Kidney (tissue), 14 donors: ENCODE results near the gene ATG12. TPM values are rescaled to one million over a fixed set of nuclear protein-coding genes. Genes with fewer than 3 reads are reported as not detected.

Experiments
- DNase-seq, 5 donors: peaks; one replicate each; pipeline ENCODE4 v3.0.0-alpha.2; 2013 to 2020
- FAIRE-seq: peaks from 2 replicates; lab custom pipeline; 2012; peaks lifted over from hg19 to GRCh38; lab: Jason Lieb, UNC
- H3K27ac ChIP-seq, 2 donors: one replicate each; pipeline ENCODE4 v1.7.0; 2013; ENCODE audit warnings: low read depth in 2 of 2, low read length in 2 of 2, inconsistent platforms in 1 of 2
- H3K27me3 ChIP-seq: one replicate; pipeline ENCODE4 v1.7.1; 2013; ENCODE audit warnings: low read length, inconsistent platforms; ENCODE audit not compliant: control insufficient read depth, insufficient read depth
- H3K36me3 ChIP-seq, 3 donors: one replicate each; pipeline versions ENCODE4 v1.7.0 to v1.7.1; 2013; ENCODE audit warnings: low read length in 3 of 3, control low read depth in 1 of 3, inconsistent platforms in 1 of 3; ENCODE audit not compliant: insufficient read depth in 3 of 3, control insufficient read depth in 2 of 3
- H3K4me1 ChIP-seq, 3 donors: one replicate each; pipeline versions ENCODE4 v1.7.0 to v1.7.1; 2013; ENCODE audit warnings: low read length in 3 of 3, inconsistent platforms in 1 of 3, low read depth in 1 of 3; ENCODE audit not compliant: control insufficient read depth in 2 of 3, insufficient read depth in 2 of 3
- H3K4me3 ChIP-seq, 3 donors: one replicate each; pipeline versions ENCODE4 v1.7.0 to v1.8.1; 2013; ENCODE audit warnings: low read length in 3 of 3, control low read depth in 1 of 3, inconsistent platforms in 1 of 3
- H3K9ac ChIP-seq, 3 donors: one replicate each; pipeline versions ENCODE4 v1.7.0 to v1.7.1; 2013; ENCODE audit warnings: low read length in 3 of 3, control low read depth in 1 of 3, inconsistent platforms in 1 of 3
- H3K9me3 ChIP-seq, 3 donors: one replicate each; pipeline versions ENCODE4 v1.7.0 to v1.7.1; 2013; ENCODE audit warnings: low read length in 3 of 3, control low read depth in 1 of 3, inconsistent platforms in 1 of 3; ENCODE audit not compliant: control insufficient read depth in 2 of 3, insufficient read depth in 1 of 3
- CTCF ChIP-seq: IDR thresholded peaks from 3 replicates; pipeline ENCODE4 v1.5.1; 2012; ENCODE audit warnings: mild to moderate bottlenecking, moderate library complexity, borderline replicate concordance; ENCODE audit not compliant: insufficient read depth; ENCODE audit errors: extremely low read depth
- intact Hi-C: fragments of 100-400 bp; cut with DNase I; formaldehyde crosslinking; loops from one replicate; pipeline ENCODE4 v1.11.1; 2022
- polyA plus RNA-seq: library from polyadenylated mRNA; stranded (reverse); fragments of 350-450 nt; fragmentation: Illumina TruSeq; extraction: RNeasy Lipid Tissue Mini Kit (QIAGEN cat#74804); gene quantifications from one replicate; pipeline ENCODE4 v1.2.3, GENCODE V29; 2014; ENCODE audit warnings: low read depth, low replicate concordance; ENCODE audit not compliant: insufficient read depth
- total RNA-seq: library from RNA; stranded (reverse); fragmentation: NEBNext Ultra II Directional; extraction: Animal tissue kit (Norgen Biotek cat#: 25700); gene quantifications from one replicate; pipeline ENCODE4 v1.2.1, GENCODE V29; 2021
- donor health status: control.
- donor health status: control.
- donor health status: control.
- donor health status: control.
- donor health status: control.
- donor health status: DM: yes; HTN: yes; CAD: no.
- donor health status: Normal renal cell carcinoma (clear cell type).

ATG12 gene
- total and polyA plus RNA-seq, 2 donors from 2014 or later, result 26.3 to 30.1 TPM

DNA sequence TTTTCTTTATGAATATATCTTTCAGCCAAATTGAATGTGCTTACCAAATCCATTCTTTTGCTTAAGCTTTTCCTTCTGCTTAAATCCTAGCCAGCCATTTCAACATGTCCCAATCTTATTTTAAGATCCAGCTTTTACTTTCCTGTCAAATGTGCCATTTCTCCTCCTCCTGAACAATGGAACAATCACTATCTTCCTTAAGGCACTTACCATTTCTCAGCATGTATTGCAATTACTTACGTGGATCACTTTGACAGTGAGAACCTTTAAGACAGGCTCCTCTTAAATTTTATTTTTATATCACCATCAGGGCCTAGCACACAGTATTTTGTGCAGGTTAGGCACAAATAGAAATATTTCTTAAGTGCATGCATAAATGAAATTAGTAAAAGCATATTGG is 20.5 kb downstream of the ATG12 start:
- Histone ChIP-seq H3K9me3 (no peaks in the 10 kb centered on the region), H3K4me1 (peaks cover 0 to 10% (median 0%) of the 10 kb centered on the region in 3 donors), H3K36me3 (no peaks in the 10 kb centered on the region), H3K27ac (no peak overlapping the region), H3K4me3 (no peak overlapping the region), H3K27me3 (no peaks in the 10 kb centered on the region), H3K9ac (no peak overlapping the region)
- DNase-seq (no peak), FAIRE-seq (no peak)
- no peak for TF ChIP-seq CTCF
- intact Hi-C loops, result no loop called here

DNA sequence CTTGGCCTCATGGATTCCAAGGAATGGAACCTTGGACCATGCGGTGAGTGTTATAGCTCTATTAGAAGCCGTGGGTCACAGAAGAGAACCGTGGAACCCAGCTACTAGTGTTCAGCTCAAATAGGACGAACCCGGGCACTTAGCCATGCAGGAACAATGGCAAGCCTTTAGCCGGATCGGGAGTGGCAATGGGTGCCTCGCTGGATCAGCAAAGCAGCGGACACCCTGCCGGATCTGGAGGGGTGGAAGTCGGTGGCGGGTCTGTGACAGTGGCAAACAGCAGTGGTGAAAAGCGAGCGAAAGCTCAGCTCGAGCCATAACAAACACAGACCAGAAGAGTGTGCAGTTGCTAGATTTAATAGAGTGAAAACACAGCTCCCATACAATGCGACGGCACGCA is 22.5 kb downstream of the ATG12 start:
- Histone ChIP-seq H3K27me3 (no peaks in the 10 kb centered on the region), H3K36me3 (no peaks in the 10 kb centered on the region), H3K27ac (no peak overlapping the region), H3K4me1 (peaks cover 0 to 12% (median 0%) of the 10 kb centered on the region in 3 donors), H3K9me3 (no peaks in the 10 kb centered on the region), H3K4me3 (no peak overlapping the region), H3K9ac (no peak overlapping the region)
- intact Hi-C loops, result no loop called here
- FAIRE-seq (no peak), DNase-seq (no peak)
- TF ChIP-seq CTCF, result no peak

GRCh38 chr5:115817386-115817785 is 24.0 kb downstream of the ATG12 start:
- no peaks in the 10 kb centered on the region for H3K36me3 ChIP-seq
- intact Hi-C loops, result no loop called here
- TF ChIP-seq CTCF, result no peak
- FAIRE-seq (no peak), DNase-seq (no peak)
- H3K4me3 ChIP-seq, result no peak overlapping the region
- no peak overlapping the region for H3K27ac ChIP-seq
- H3K9me3 ChIP-seq, result no peaks in the 10 kb centered on the region
- H3K4me1 ChIP-seq, result peaks cover 0 to 12% (median 0%) of the 10 kb centered on the region in 3 donors
- no peak overlapping the region for H3K9ac ChIP-seq
- no peaks in the 10 kb centered on the region for H3K27me3 ChIP-seq
